ENCODE results near the gene OR5H14. TPM values are rescaled to one million over a fixed set of nuclear protein-coding genes. Genes with fewer than 3 reads are reported as not detected.
"Not testable (repeated sequence)": the region's sequence is repeated elsewhere in the genome, so short reads cannot be mapped to it uniquely, and the experiment has no call there.

OR5H14 gene
- not detected for total RNA-seq

DNA sequence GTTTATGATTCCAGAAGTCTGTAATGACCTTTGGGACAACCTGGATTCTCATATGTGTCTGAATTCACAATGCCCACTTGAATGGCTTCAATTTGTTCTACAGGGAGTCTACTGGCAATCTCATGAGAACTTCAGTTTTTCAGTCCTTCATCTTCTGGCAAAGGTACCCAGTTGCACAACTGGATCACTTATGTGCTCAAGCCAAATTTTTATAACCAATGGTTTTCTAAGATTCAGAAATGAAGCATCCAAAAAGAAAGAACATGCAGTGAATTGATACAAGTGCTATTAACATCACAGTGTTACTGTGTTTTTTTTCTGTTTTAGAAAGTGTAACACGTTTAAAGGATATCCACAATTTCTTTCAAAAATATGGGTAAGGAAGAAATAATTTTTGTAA is at the start of gene OR5H14:
Gene OR5H14 (plus strand): TSS at position 301 of the 400 bp plus-strand sequence. CDS start 1,907 bp downstream, outside the sequence.
- no peak for ATAC-seq (ENCODE audit: low read depth)
- Mint-ChIP-seq H3K4me1 (no peaks in the 10 kb centered on the region), H3K9me3 (peaks cover 2% of the 10 kb centered on the region), H3K27me3 (peaks cover 6% of the 10 kb centered on the region), H3K4me3 (no peak within 1 kb of the TSS), H3K27ac (no peak within 1 kb of the TSS), H3K36me3 (no peaks in the 10 kb centered on the region)
- POLR2A ChIA-PET = no interaction called here
- no peak for DNase-seq

DNA sequence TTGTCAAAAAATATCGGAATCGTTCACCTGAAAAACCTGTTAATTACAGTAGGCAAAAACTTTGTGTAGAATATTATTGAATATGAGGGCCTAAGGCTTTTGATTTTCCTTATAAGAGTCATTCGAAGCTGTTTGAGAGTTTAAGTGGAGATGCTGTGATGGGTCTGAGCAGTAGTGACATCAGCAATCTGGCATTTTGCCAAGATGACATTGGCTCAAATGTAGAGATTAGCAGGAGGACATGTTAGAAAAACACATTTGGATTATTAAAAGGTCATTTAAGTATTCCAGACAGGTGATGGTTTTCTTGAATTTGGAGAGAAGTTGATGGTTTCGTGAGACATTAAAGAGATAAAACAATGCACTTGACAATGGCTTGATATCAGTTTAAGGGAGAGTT is 47.4 kb upstream of the OR5H14 start:
- Mint-ChIP-seq H3K27me3 (no peaks in the 10 kb centered on the region), H3K36me3 (no peaks in the 10 kb centered on the region), H3K27ac (no peak overlapping the region), H3K4me3 (no peak overlapping the region), H3K4me1 (no peaks in the 10 kb centered on the region), H3K9me3 (no peaks in the 10 kb centered on the region)
- POLR2A ChIA-PET = no interaction called here
- no peak for DNase-seq
- no peak for ATAC-seq (ENCODE audit: low read depth)

DNA sequence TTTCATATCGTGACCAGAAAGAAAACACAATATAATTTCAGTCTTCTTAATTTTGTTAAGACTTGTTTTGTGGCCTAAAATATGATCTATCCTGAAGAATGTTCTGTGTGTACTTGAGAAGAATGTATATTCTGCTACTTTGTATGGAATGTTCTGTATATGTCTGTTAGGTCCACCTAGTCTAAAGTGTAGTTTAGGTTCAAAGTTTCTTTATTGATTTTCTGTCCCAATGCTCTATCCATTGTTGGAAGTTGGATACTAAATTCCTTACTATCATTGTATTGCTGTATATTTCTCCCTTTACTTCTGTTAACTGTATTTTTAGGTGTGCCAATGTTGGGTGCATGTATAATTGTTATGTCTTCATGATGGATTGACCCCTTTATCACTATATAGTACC is 39.1 kb upstream of the OR5H14 start:
- POLR2A ChIA-PET = no interaction called here
- no peaks in the 10 kb centered on the region for H3K4me1 Mint-ChIP-seq
- H3K4me3 Mint-ChIP-seq = no peak overlapping the region
- H3K27ac Mint-ChIP-seq = no peak overlapping the region
- peaks cover 3% of the 10 kb centered on the region for H3K9me3 Mint-ChIP-seq
- no peaks in the 10 kb centered on the region for H3K36me3 Mint-ChIP-seq
- DNase-seq = no peak
- ATAC-seq (ENCODE audit: low read depth) = no peak
- H3K27me3 Mint-ChIP-seq = peaks cover 3% of the 10 kb centered on the region

DNA sequence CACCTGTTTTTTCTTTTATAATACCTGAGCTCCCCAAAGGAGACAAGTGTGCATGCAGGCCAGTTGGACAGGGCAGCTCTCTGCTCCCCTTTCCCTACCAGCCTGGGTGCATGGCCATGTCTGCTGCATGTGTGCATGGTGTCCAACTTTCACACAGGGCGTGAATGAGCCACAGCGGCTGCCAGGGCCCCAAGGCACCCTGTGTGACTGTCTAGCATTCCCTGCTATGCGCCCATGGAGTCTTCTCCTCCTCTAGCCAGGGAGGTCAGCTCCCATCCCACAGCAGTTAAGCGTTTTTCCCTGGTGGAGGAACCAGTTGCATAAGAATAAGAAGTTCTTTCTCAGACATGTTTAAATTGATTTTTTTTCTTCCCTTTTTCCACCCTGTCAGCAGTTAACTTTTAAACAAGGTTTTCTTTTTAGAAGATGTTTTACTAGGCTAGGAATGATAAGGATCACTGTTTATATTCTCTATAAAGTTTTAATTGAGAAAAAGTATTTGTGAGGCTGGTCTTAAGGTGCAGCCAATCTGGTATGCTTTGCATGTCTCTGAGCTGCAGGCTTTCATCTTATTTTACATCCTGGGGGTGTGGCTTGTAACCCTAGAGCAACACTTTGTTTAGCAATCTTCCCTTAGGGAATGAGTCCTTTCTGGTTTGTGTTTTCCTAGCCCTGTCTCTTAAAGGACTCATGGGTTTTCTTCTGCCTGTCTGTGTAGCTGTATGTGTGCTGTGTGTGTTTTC is 37.3 kb upstream of the OR5H14 start:
- H3K27ac Mint-ChIP-seq = no peak overlapping the region
- ATAC-seq (ENCODE audit: low read depth) (no peak), DNase-seq (no peak)
- H3K9me3 Mint-ChIP-seq = peaks cover 3% of the 10 kb centered on the region
- H3K4me3 Mint-ChIP-seq = no peak overlapping the region
- H3K27me3 Mint-ChIP-seq = peaks cover 3% of the 10 kb centered on the region
- H3K36me3 Mint-ChIP-seq = no peaks in the 10 kb centered on the region
- H3K4me1 Mint-ChIP-seq = no peaks in the 10 kb centered on the region
- POLR2A ChIA-PET = no interaction called here

DNA sequence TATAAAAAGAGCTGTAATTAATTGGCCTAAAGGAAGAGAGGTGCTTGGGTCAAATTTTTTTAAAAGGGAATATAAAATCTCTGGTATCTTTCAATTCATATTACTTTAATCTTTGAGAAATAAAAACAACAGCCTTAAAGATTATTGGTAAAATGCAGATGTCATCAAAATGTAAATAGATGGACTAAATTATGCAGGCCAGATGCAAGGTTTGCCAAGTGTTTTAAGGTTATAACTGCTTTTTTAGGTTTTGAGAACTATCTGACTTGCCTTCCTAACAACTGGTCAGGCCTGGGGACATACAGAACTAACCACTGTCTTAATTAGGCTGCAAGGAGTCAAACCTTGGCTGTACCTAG is 36.8 kb upstream of the OR5H14 start:
- ATAC-seq (ENCODE audit: low read depth) = no peak
- peaks cover 3% of the 10 kb centered on the region for H3K9me3 Mint-ChIP-seq
- POLR2A ChIA-PET = no interaction called here
- no peak overlapping the region for H3K27ac Mint-ChIP-seq
- no peaks in the 10 kb centered on the region for H3K36me3 Mint-ChIP-seq
- H3K4me3 Mint-ChIP-seq = no peak overlapping the region
- no peak for DNase-seq
- H3K27me3 Mint-ChIP-seq = peaks cover 3% of the 10 kb centered on the region
- no peaks in the 10 kb centered on the region for H3K4me1 Mint-ChIP-seq

DNA sequence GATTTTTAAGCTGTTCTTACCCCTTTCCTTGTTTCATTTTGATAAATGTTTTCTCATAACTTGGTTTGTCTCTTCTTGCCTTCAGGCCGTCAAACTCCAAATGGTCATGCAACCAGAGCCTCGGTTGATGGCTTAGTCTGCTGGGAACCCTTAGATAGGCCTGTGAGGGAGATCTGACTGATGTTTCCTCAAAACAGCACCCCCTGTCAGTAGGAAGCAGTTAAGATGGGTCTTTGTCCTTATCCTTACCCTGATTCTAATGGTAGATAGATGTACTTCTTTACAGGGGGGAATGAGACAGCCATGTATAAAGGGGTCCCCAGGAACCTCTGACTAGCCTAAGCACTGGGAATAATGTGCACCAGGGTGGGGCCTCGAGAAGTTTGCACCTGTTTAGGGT is 33.0 kb upstream of the OR5H14 start:
- Mint-ChIP-seq H3K36me3 (no peaks in the 10 kb centered on the region), H3K4me3 (no peak overlapping the region), H3K27ac (no peak overlapping the region), H3K9me3 (peaks cover 3% of the 10 kb centered on the region), H3K27me3 (no peaks in the 10 kb centered on the region), H3K4me1 (no peaks in the 10 kb centered on the region)
- POLR2A ChIA-PET = no interaction called here
- no peak for DNase-seq
- no peak for ATAC-seq (ENCODE audit: low read depth)

DNA sequence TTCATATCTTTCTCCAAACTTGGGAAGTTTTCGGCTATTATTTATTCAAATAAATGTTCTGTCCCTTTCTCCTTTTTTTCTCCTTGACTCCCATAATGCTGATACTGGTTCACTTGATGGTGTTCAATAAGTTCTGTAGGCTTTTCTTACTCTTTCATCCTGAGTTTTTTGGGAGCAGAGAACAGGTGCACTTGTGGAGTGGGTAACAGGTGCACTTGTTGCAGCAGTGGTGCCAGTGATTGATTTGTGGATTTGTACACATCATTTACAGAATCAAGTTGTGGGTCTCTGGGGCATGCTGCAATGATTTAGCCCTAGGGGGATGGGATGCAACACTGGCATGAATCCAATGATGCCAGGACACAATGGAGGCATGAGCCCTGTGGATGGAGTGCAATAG is 31.6 kb upstream of the OR5H14 start:
- Mint-ChIP-seq H3K27me3 (peaks cover 2% of the 10 kb centered on the region), H3K36me3 (no peaks in the 10 kb centered on the region), H3K4me3 (no peak overlapping the region), H3K4me1 (no peaks in the 10 kb centered on the region), H3K9me3 (peaks cover 2% of the 10 kb centered on the region), H3K27ac (no peak overlapping the region)
- ATAC-seq (ENCODE audit: low read depth) (no peak), DNase-seq (no peak)
- POLR2A ChIA-PET = no interaction called here

DNA sequence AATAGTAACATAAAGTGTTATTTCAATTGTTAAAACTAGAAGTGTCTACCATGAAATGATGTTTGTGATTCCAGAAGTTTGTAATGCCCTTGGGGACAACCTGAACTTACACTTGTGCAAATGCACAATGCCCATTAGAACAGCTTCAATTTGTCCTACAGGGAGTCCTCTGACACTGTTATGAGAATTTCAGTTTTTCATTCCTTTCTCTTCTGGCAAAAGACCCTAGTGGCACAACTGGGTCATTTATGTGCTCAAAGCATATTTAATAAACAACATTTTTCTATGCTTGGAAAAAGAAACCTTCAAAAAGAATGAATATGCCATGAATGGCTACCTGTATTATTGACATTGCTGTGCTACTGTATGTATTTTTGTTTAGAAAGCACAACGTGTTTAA is 16.9 kb upstream of the OR5H14 start, which contains the start of gene OR5H1:
Gene OR5H1 (plus strand): TSS at position 301 of the 400 bp plus-strand sequence. CDS start 1,977 bp downstream, outside the sequence.
- no peak for ATAC-seq (ENCODE audit: low read depth)
- no peak for DNase-seq
- H3K4me1 Mint-ChIP-seq = no peaks in the 10 kb centered on the region
- POLR2A ChIA-PET = no interaction called here
- no peaks in the 10 kb centered on the region for H3K9me3 Mint-ChIP-seq
- no peak within 1 kb of the TSS for H3K4me3 Mint-ChIP-seq
- no peak within 1 kb of the TSS for H3K27ac Mint-ChIP-seq
- H3K27me3 Mint-ChIP-seq = no peaks in the 10 kb centered on the region
- H3K36me3 Mint-ChIP-seq = no peaks in the 10 kb centered on the region

DNA sequence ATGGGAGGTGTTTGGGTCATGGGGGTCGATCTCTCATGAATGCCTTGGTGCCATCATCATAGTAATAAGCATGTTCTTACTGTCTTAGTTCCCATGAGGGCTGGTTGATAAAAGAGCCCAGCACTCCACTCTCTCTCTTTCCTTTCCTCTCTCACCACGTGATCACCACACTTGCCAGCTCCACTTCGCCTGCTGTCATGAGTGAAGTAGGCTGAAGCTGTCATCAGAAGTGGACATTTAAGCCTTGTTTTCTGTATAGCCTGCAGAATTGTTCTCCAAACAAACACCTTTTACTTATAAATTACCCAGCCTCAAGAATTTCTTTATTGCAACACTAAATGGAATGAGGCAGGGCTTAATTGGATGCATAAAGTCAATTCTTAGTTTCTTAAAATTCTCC is 10.6 kb upstream of the OR5H14 start:
- no peaks in the 10 kb centered on the region for H3K4me1 Mint-ChIP-seq
- no peak overlapping the region for H3K4me3 Mint-ChIP-seq
- no peak overlapping the region for H3K27ac Mint-ChIP-seq
- DNase-seq (no peak), ATAC-seq (ENCODE audit: low read depth) (no peak)
- H3K36me3 Mint-ChIP-seq = no peaks in the 10 kb centered on the region
- no peaks in the 10 kb centered on the region for H3K9me3 Mint-ChIP-seq
- H3K27me3 Mint-ChIP-seq = no peaks in the 10 kb centered on the region
- POLR2A ChIA-PET = no interaction called here

DNA sequence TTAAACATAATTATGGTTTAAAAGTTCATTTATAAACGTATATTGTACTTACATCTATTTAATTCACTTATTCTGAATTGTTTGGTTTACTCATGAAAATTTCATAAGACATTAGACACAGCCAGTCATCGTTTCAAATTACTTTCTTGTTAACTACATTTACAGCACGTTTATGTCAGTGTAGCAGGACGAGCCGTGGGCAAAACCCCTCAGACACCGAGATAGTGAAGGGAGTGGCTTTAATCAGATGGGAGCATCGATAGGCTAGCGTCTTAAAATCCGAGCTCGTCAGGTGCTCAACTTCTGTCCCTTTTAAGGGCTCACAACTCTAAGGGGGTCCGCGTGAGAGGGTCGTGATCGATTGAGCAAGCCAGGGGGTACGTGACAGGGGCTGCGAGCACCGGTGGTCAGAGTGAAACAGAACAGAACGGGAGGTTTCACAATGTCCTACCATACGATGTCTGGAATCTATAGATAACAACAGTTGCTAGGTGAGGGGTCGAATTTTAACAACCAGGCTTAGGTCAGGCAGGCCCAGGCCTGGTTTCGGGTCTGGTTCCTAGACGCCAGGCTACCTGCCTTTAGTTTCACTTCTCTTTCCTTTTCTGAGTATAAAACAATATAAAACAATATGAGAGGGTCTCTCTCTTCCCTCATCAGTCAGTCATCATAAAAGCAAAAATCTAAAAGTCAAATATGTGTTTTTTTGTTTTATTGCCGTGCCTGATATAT is 9.3 kb upstream of the OR5H14 start:
- not testable (repeated sequence) for H3K4me1 Mint-ChIP-seq

DNA sequence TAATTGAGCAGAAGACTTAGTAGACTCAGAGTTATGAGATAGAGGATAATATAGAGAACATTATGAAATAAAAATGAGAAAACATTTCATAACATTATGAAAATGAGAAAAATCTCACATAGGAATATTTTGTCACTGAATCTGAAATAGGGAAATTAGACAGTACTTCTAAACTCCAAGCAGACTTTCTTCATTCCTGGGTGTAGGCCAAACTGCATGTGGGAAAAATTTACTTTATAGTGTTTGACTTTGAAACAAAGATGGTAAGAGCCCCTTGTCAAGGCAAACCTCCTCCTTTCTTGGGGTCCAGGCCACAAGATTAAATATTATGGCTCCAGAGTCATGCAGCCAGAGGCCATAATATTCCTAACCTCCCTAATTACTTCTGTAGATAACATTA is 6.7 kb upstream of the OR5H14 start:
- POLR2A ChIA-PET = no interaction called here
- Mint-ChIP-seq H3K27ac (no peak overlapping the region), H3K36me3 (no peaks in the 10 kb centered on the region), H3K4me1 (no peaks in the 10 kb centered on the region), H3K9me3 (no peaks in the 10 kb centered on the region), H3K4me3 (no peak overlapping the region), H3K27me3 (peaks cover 4% of the 10 kb centered on the region)
- DNase-seq (no peak), ATAC-seq (ENCODE audit: low read depth) (no peak)

More for the DNA sequence above, 9.3 kb upstream of the OR5H14 start:
- H3K36me3 Mint-ChIP-seq; H3K27me3 Mint-ChIP-seq; ATAC-seq (ENCODE audit: low read depth); H3K9me3 Mint-ChIP-seq; DNase-seq; H3K27ac Mint-ChIP-seq; H3K4me3 Mint-ChIP-seq; POLR2A ChIA-PET: not testable (repeated sequence)

DNA sequence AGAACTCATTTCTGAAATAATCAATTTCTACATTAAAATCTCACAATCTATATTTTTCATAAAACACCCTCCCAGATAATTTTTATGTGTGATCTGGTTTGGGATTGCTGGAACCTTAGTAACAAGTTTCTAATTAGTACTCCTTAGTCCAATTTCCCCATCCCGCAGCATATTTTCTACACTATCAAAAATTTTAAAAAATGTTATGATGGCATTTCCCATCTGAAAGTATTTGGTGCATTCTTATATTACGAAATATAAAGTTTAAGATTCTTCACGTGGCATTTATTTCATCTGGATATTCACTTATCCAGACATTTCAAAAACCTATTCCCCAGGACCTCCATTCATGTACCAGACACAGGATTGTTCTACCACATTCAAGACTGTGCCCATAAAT is 1.5 kb downstream of the OR5H14 start:
- no peak for ATAC-seq (ENCODE audit: low read depth)
- H3K27ac Mint-ChIP-seq = no peak overlapping the region
- H3K9me3 Mint-ChIP-seq = peaks cover 2% of the 10 kb centered on the region
- no peaks in the 10 kb centered on the region for H3K4me1 Mint-ChIP-seq
- POLR2A ChIA-PET = no interaction called here
- no peak for DNase-seq
- H3K4me3 Mint-ChIP-seq = no peak overlapping the region
- H3K27me3 Mint-ChIP-seq = peaks cover 2% of the 10 kb centered on the region
- H3K36me3 Mint-ChIP-seq = no peaks in the 10 kb centered on the region

DNA sequence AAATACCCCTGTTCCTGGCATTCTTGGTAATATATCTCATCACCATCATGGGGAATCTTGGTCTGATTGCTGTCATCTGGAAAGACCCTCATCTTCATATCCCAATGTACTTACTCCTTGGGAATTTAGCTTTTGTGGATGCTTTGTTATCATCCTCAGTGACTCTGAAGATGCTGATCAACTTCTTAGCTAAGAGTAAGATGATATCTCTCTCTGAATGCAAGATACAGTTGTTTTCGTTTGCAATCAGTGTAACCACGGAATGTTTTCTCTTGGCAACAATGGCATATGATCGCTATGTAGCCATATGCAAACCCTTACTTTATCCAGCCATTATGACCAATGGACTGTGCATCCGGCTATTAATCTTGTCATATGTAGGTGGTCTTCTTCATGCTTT is 2.2 kb downstream of the OR5H14 start:
- H3K4me3 Mint-ChIP-seq; H3K27me3 Mint-ChIP-seq; POLR2A ChIA-PET; H3K36me3 Mint-ChIP-seq; H3K9me3 Mint-ChIP-seq; H3K4me1 Mint-ChIP-seq; H3K27ac Mint-ChIP-seq; DNase-seq; ATAC-seq (ENCODE audit: low read depth): not testable (repeated sequence)

DNA sequence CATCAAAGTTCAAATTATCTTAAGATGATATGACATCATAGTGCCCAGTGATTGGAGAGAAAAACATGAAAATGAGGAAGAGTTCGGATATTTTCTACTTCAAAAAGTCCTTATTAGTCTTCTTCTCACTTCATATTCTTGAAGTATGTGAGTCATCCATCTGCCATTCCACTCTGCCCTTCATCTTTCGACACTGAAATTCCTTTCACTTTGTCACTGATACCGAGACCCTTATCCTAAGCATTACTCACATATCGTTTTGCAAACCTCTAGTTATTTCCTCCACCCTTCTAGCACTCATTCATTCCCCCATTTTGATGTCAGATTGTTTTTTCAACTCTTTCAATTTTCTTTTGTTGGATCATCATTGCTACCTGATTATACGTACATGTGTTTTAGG is 4.0 kb downstream of the OR5H14 start:
- Mint-ChIP-seq H3K9me3 (peaks cover 2% of the 10 kb centered on the region), H3K27me3 (peaks cover 2% of the 10 kb centered on the region), H3K4me1 (no peaks in the 10 kb centered on the region), H3K36me3 (no peaks in the 10 kb centered on the region), H3K27ac (no peak overlapping the region), H3K4me3 (no peak overlapping the region)
- POLR2A ChIA-PET = no interaction called here
- ATAC-seq (ENCODE audit: low read depth) = no peak
- no peak for DNase-seq

Measured in activated naive CD8-positive, alpha-beta T cell treated with anti-CD3 and anti-CD28 coated beads, Interleukin-2, amount 10 ng/mL, durations not matched to agents 7 days and 5 days (primary cell).